OCI-LY3 (cell line): ENCODE measurements around the gene GPR156.

Source experiments
- H2AFZ ChIP-seq: fragments of 200-600, 300-600 bp; shearing (Covaris generic); 2 replicates; pipeline ENCODE4 v1.6.0; 2014; ENCODE audit warnings: antibody characterized with exemption, low read depth, low read length
- H3K27ac ChIP-seq: fragments of 200-600, 300-600 bp; sonication (generic); 2 replicates; pipeline ENCODE4 v1.5.1; 2014; ENCODE audit warnings: mild to moderate bottlenecking, low read length, moderate library complexity, mixed read lengths
- H3K27me3 ChIP-seq: fragments of 200-600, 300-600 bp; sonication (generic); 2 replicates; pipeline ENCODE4 v1.6.1; 2014; ENCODE audit warnings: low read depth, low read length, mixed read lengths
- H3K36me3 ChIP-seq: fragments of 200-600, 300-600 bp; sonication (generic); replicated peaks from 2 replicates; pipeline ENCODE3; 2014; ENCODE audit warnings: low read depth, low read length, mixed read lengths
- H3K4me1 ChIP-seq: fragments of 300-600, 200-600 bp; sonication (generic); 2 replicates; pipeline ENCODE4 v1.6.1; 2014; ENCODE audit warnings: low read length, mixed read lengths
- H3K4me2 ChIP-seq: fragments of 200-600, 300-600 bp; sonication (generic); 2 replicates; pipeline ENCODE4 v1.6.1; 2014; ENCODE audit warnings: low read length, mixed read lengths
- H3K4me3 ChIP-seq: fragments of 300-600, 200-600 bp; sonication (generic); 2 replicates; pipeline ENCODE4 v1.5.1; 2014; ENCODE audit warnings: antibody characterized with exemption, mild to moderate bottlenecking, low read length, moderate library complexity
- H3K79me2 ChIP-seq: fragments of 300-600, 200-600 bp; shearing (Covaris generic); 2 replicates; pipeline ENCODE4 v1.6.1; 2014; ENCODE audit warnings: mild to moderate bottlenecking, low read length, mixed read lengths
- H3K9ac ChIP-seq: fragments of 300-600, 200-600 bp; shearing (Covaris generic); 2 replicates; pipeline ENCODE4 v1.6.0; 2014; ENCODE audit warnings: mild to moderate bottlenecking, low read length, moderate library complexity
- H3K9me3 ChIP-seq: fragments of 200-600, 300-600 bp; shearing (Covaris generic); 2 replicates; pipeline ENCODE4 v1.6.1; 2014; ENCODE audit warnings: low read length, mixed read lengths; ENCODE audit not compliant: insufficient read depth
- H4K20me1 ChIP-seq: fragments of 200-600, 300-600 bp; sonication (generic); 2 replicates; pipeline ENCODE4 v1.6.1; 2016; ENCODE audit warnings: low read length, mixed read lengths; ENCODE audit not compliant: insufficient read depth
- CTCF ChIP-seq: fragments of 200-600, 300-600 bp; sonication (generic); IDR thresholded peaks from 2 replicates; pipeline ENCODE4 v1.5.1; 2014; ENCODE audit warnings: antibody characterized with exemption, low read length, low read depth
- EZH2phosphoT487 ChIP-seq: fragments of 200-600 bp; shearing (Covaris generic); IDR thresholded peaks from 2 replicates; pipeline ENCODE4 v1.6.1; 2018; ENCODE audit warnings: antibody characterized with exemption, mixed run types, low read depth

Gene GPR156

GRCh38 chr3:120275618-120276017 lies 9.4 kb downstream of the GPR156 start:
- Histone ChIP-seq H3K4me1 (no peaks in the 10 kb centered on the region), H3K4me3 (no peak overlapping the region), H4K20me1 (no peaks in the 10 kb centered on the region), H3K9ac (no peak overlapping the region), H3K27me3 (no peaks in the 10 kb centered on the region), H3K79me2 (no peaks in the 10 kb centered on the region), H3K9me3 (no peaks in the 10 kb centered on the region), H2AFZ (no peak overlapping the region), H3K27ac (no peak overlapping the region), H3K36me3 (no peaks in the 10 kb centered on the region), H3K4me2 (no peak overlapping the region)
- TF ChIP-seq EZH2phosphoT487 (no peak), CTCF (no peak)

DNA sequence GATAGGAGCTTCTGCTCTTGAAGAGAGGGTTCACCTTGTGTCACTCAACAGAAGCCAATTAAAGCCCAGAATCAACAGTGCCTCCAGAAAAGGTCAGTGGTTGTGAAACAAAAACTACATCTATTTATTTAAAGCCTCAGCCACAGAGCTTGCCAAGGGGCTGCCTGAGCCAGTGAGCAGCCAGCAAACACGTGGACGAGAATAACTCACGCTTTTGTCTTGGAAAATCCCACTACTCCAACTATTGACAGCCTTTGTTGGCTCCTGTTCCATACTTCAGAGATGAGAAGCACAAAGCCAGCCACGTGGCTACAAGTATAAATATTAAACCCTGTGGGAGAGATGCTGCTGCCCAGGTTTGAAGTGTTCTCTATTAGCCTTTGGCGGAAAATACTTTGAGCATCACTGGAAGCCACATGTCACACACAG lies 10.3 kb downstream of the GPR156 start:
- Histone ChIP-seq H3K27me3 (no peaks in the 10 kb centered on the region), H3K36me3 (no peaks in the 10 kb centered on the region), H3K79me2 (no peaks in the 10 kb centered on the region), H2AFZ (no peak overlapping the region), H3K4me1 (no peaks in the 10 kb centered on the region), H3K4me2 (no peak overlapping the region), H4K20me1 (no peaks in the 10 kb centered on the region), H3K9me3 (no peaks in the 10 kb centered on the region), H3K27ac (no peak overlapping the region), H3K9ac (no peak overlapping the region), H3K4me3 (no peak overlapping the region)
- TF ChIP-seq EZH2phosphoT487 (no peak), CTCF (no peak)

DNA sequence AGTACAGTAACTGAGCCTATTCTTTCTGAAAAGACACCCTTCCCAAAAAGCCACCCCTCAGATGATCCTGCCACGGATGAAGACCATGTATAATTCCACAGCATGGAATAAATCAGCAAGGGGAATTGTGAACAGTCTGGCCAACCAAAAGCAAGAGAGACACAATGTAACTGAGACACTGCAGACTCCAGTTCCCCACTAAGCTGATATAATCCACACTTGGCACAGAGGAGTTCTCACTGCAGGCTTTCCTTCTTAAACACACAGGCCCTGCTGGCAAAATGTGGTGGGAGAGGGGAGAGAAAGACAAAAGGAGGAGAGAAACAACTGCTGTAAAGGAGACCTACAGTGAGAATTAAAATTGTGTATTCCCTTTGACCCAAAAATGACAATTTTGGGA lies 12.7 kb downstream of the GPR156 start:
- Histone ChIP-seq H3K36me3 (no peaks in the 10 kb centered on the region), H3K9me3 (no peaks in the 10 kb centered on the region), H3K9ac (no peak overlapping the region), H3K4me2 (no peak overlapping the region), H4K20me1 (no peaks in the 10 kb centered on the region), H3K79me2 (no peaks in the 10 kb centered on the region), H2AFZ (no peak overlapping the region), H3K4me1 (no peaks in the 10 kb centered on the region), H3K27me3 (no peaks in the 10 kb centered on the region), H3K27ac (no peak overlapping the region), H3K4me3 (no peak overlapping the region)
- TF ChIP-seq EZH2phosphoT487: no peak
- TF ChIP-seq CTCF: no peak

- TF ChIP-seq CTCF: no peak
- H4K20me1 ChIP-seq: no peaks in the 10 kb centered on the region
Observed at GRCh38 chr3:120265989-120266388, 19.0 kb downstream of the GPR156 start.

More at GRCh38 chr3:120265989-120266388, 19.0 kb downstream of the GPR156 start:
- H3K4me1 ChIP-seq: 0 out of 2 replicates have a peak, but pooled peaks cover 4% of the 10 kb centered on the region
- H3K79me2 ChIP-seq: no peaks in the 10 kb centered on the region
- no peak overlapping the region for H3K9ac ChIP-seq
- no peak overlapping the region for H3K27ac ChIP-seq
- no peak overlapping the region for H3K4me2 ChIP-seq
- no peak overlapping the region for H3K4me3 ChIP-seq
- no peaks in the 10 kb centered on the region for H3K9me3 ChIP-seq
- no peaks in the 10 kb centered on the region for H3K27me3 ChIP-seq
- H2AFZ ChIP-seq: no peak overlapping the region
- H3K36me3 ChIP-seq: no peaks in the 10 kb centered on the region
